HEK293T (cell line): ENCODE measurements around the gene SORT1.

Experiments
- CTCF ChIA-PET: fragments of 350-600 bp; formaldehyde crosslinking; extraction: SDS; loops from one replicate; lab custom pipeline; 2021; ENCODE audit warnings: antibody characterized with exemption, inconsistent platforms; lab: Yijun Ruan, JAX
- POLR2A ChIA-PET: fragments of 350-600 bp; formaldehyde crosslinking; extraction: SDS; loops from one replicate; lab custom pipeline; 2020; ENCODE audit warnings: antibody characterized with exemption, inconsistent platforms; lab: Yijun Ruan, JAX
- DNase-seq: peaks from one replicate; pipeline ENCODE4 v3.0.0; 2012; ENCODE audit warnings: mixed read lengths; ENCODE audit errors: extremely low spot score
- ARNT ChIP-seq: fragments of 450-650 bp; IDR thresholded peaks from 2 replicates; pipeline ENCODE4 v1.6.1; 2017; ENCODE audit warnings: mild to moderate bottlenecking
- BHLHE40 ChIP-seq: fragments of 450-650 bp; IDR thresholded peaks from 2 replicates; pipeline ENCODE4 v1.6.1; 2016; ENCODE audit warnings: mild to moderate bottlenecking, moderate library complexity, borderline replicate concordance
- CTBP1 ChIP-seq: fragments of 450-650 bp; IDR thresholded peaks from 2 replicates; pipeline ENCODE4 v1.6.1; 2016; ENCODE audit warnings: borderline replicate concordance
- ELF4 ChIP-seq: fragments of 450-650 bp; IDR thresholded peaks from 2 replicates; pipeline ENCODE4 v1.6.1; 2017; ENCODE audit warnings: antibody characterized with exemption
- FOXA1 ChIP-seq: fragments of 450-650 bp; IDR thresholded peaks from 2 replicates; pipeline ENCODE4 v1.6.1; 2016; ENCODE audit warnings: mild to moderate bottlenecking
- FOXK2 ChIP-seq: fragments of 450-650 bp; IDR thresholded peaks from 2 replicates; pipeline ENCODE4 v1.6.1; 2016; ENCODE audit warnings: mild to moderate bottlenecking
- FOXM1 ChIP-seq: fragments of 450-650 bp; IDR thresholded peaks from 2 replicates; pipeline ENCODE4 v1.6.1; 2017; ENCODE audit warnings: mild to moderate bottlenecking, borderline replicate concordance
- HDGF ChIP-seq: fragments of 450-650 bp; IDR thresholded peaks from 2 replicates; pipeline ENCODE4 v1.6.1; 2017; ENCODE audit warnings: antibody characterized with exemption, borderline replicate concordance
- L3MBTL2 ChIP-seq: fragments of 450-650 bp; conservative IDR thresholded peaks from 2 replicates; pipeline ENCODE4 v1.6.1; 2016; ENCODE audit warnings: mild to moderate bottlenecking
- LEF1 ChIP-seq: fragments of 450-650 bp; IDR thresholded peaks from 2 replicates; pipeline ENCODE4 v1.6.1; 2017; ENCODE audit warnings: mild to moderate bottlenecking, borderline replicate concordance
- NFRKB ChIP-seq: fragments of 450-650 bp; IDR thresholded peaks from 2 replicates; pipeline ENCODE4 v1.6.1; 2016; ENCODE audit warnings: mild to moderate bottlenecking, moderate library complexity
- PKNOX1 ChIP-seq: fragments of 450-650 bp; IDR thresholded peaks from 2 replicates; pipeline ENCODE4 v1.6.1; 2016
- SP1 ChIP-seq: fragments of 450-650 bp; IDR thresholded peaks from 2 replicates; pipeline ENCODE4 v1.6.1; 2017
- SUZ12 ChIP-seq: fragments of 450-650 bp; IDR thresholded peaks from 2 replicates; pipeline ENCODE4 v1.6.1; 2016; ENCODE audit warnings: mild to moderate bottlenecking
- TARDBP ChIP-seq: fragments of 450-650 bp; IDR thresholded peaks from 2 replicates; pipeline ENCODE4 v1.6.1; 2016
- ZNF384 ChIP-seq: fragments of 450-650 bp; IDR thresholded peaks from 2 replicates; pipeline ENCODE4 v1.6.1; 2016

Gene SORT1

DNA sequence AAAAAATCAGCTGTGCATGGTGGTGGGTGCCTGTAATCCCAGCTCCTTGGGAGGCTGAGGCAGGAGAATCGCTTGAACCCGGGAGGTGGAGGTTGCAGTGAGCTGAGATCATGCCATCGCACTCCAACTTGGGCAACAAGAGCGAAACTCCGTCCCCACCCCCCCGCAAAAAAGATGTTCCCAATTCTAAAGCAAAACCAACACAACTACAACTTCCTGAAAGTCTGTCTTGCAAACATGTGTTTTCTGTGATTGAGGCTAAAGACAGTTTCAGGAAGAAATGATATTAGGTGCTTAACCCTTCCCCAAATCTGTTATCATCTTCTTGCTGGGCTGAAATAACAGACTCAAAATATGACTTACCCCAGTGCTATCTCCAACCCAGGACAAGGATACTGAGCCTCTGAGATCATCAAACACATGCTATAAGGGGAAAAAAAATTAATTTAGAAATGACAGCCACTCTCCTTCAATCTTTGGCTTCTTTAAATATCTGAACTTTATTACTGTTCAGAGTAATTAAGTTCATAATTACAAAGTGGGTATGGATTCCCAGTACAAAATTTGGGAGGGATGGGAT is 28.5 kb downstream of the SORT1 start:
- DNase-seq = no peak
- TF ChIP-seq SP1 (no peak), ARNT (no peak), NFRKB (no peak), SUZ12 (no peak), HDGF (no peak)
- POLR2A ChIA-PET = no interaction called here
- CTCF ChIA-PET = no interaction called here

DNA sequence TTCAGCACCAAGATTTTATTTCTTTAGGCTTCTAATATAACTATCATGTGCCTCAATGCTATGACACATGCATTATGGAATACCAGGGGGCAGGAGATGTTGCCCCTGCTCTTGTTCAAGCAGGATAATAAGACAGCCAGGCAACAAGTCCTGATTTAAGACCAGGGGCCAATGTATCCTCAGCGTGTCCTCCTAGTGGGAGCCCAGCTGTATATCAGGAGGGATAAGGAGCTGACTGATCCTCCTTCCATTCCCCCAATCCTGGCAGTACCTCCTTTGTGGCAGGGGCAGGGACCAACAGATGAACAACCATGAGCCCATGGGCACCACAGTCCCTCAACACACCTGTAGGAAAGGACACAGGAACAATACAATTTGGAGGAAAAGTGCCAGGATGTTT is 29.3 kb downstream of the SORT1 start:
- TF ChIP-seq CTBP1 = no peak
- no peak for TF ChIP-seq PKNOX1
- TF ChIP-seq BHLHE40 = no peak
- TF ChIP-seq FOXA1 = no peak
- no peak for TF ChIP-seq ARNT
- TF ChIP-seq TARDBP = no peak
- no peak for TF ChIP-seq ZNF384
- TF ChIP-seq NFRKB = no peak
- ChIA-PET CTCF (no interaction called here), POLR2A (no interaction called here)
- no peak for DNase-seq

DNA sequence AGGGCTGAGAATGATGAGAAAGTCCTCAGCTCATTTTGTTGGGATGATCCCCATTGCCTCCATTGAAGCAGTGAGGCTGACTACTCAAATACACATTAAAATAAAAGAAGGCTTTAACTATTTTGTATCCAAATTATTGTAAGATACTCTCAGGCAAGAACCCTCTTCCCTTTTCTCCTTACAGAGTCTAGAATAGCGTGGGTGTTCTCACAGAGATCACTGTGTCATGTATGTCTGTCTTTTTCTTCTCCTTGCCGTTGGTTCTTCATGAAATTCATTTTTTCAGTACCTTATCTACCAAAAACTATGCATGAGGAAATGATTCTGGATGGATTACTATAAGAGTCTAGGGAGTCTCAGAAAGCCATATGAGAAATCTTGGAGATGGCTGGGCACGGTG is 30.1 kb downstream of the SORT1 start:
- TF ChIP-seq PKNOX1 = no peak
- no peak for TF ChIP-seq SP1
- TF ChIP-seq L3MBTL2 = no peak
- no peak for TF ChIP-seq ZNF384
- CTCF ChIA-PET = no interaction called here
- no peak for DNase-seq
- POLR2A ChIA-PET = no interaction called here

DNA sequence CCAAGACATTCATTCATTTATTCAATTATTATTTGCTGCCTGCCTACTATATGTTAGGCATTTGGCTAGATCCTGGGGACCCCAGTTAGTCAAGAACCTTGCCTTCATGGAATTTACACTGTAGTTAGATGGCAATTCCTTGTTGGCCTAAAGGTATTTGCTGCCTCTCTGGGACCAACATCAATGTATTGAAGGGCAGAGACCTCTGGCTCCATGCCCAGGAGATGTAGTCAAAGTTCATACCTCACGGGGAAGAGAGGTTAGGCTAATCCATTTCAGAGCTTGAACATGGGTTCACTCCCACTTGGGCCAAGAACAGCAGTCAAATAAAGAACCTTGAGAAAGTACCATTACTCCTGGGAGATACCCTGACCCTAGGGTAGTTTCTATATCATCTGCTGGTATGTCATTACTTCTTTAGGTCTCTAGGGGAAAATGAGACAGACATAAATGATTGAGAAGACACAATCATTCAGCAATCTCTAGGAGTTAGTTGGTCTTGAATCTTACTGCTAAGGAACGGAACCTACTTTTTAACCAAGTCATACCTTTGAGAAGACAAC is 32.0 kb downstream of the SORT1 start:
- CTCF ChIA-PET = no interaction called here
- TF ChIP-seq FOXA1 = no peak
- TF ChIP-seq FOXK2 = no peak
- TF ChIP-seq L3MBTL2 = no peak
- TF ChIP-seq BHLHE40 = no peak
- no peak for TF ChIP-seq ELF4
- no peak for TF ChIP-seq ARNT
- TF ChIP-seq TARDBP = no peak
- TF ChIP-seq LEF1 = no peak
- TF ChIP-seq CTBP1 = no peak
- TF ChIP-seq HDGF = no peak
- TF ChIP-seq SUZ12 = no peak
- POLR2A ChIA-PET = no interaction called here
- DNase-seq = no peak

DNA sequence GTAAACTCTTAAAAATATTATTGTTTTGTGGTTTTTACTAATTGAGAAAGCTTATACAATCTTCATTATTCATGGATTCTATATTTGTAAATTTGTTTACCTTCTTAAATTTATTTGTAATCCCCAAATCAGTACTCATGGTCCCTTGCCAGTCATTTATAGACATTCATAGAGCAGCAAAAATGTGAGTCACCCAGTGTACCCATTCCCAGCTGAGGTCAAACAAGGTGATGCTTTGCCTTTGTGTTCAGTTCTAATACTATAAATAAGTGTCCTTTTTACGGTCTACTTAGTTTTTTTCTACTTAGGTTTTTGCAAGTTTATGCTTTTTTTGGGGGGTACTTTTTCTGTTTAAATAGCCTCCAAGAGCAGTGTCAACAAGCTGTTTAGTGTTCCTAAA is 36.1 kb downstream of the SORT1 start:
- DNase-seq = no peak
- TF ChIP-seq FOXM1 (no peak), BHLHE40 (no peak), ZNF384 (no peak), HDGF (no peak), ELF4 (no peak), FOXK2 (no peak), ARNT (no peak)
- POLR2A ChIA-PET = no interaction called here
- CTCF ChIA-PET = no interaction called here

DNA sequence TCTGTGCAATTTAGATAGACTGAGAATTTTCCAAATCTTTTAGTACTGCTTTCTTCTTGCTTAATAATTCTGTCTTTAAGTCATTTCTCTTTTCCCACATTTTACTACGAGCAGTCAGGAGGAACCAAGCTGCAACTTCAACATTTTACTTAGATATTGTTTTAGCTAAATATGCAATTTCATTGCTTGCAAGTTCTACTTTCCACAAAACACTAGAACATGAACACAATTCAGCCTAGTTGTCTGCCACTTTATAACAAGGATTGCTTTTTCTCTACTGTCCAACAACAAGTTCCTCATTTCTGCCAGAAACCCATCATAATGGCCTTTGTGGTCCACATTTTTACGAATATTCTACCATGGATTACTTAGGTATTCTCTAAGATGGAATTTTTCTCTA is 36.6 kb downstream of the SORT1 start:
- CTCF ChIA-PET = no interaction called here
- TF ChIP-seq FOXA1 (no peak), NFRKB (no peak), L3MBTL2 (no peak), HDGF (no peak), TARDBP (no peak), LEF1 (no peak), BHLHE40 (no peak), PKNOX1 (no peak), ZNF384 (no peak), SP1 (no peak), FOXM1 (no peak)
- DNase-seq = no peak
- POLR2A ChIA-PET = no interaction called here

DNA sequence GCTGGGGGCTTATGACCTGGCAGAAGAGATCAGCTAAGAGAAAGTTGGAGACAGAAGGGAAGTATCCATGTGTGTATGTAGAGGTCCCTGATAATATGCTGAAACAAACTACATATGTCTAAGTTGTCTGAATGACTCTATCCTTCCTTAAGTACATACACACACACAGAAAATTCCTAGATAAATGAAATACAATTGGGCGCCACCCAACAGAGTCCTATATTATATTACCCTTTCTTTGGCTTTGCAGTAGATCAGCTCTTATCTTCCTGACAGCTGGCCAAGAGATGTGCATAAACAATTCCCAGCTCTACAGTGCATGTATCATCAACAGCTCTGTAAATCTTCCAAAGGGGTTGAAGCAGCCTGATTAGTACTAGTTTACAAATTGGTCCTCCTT is 40.1 kb downstream of the SORT1 start:
- TF ChIP-seq SUZ12 (no peak), FOXM1 (no peak), BHLHE40 (no peak), LEF1 (no peak), CTBP1 (no peak), SP1 (no peak), FOXA1 (no peak), TARDBP (no peak)
- no peak for DNase-seq
- POLR2A ChIA-PET = no interaction called here
- CTCF ChIA-PET = no interaction called here
